Right lobe of liver (tissue), 6 donors: Measurements from ENCODE around the gene SHROOM1. TPM values are rescaled to one million over a fixed set of nuclear protein-coding genes. Genes with fewer than 3 reads are reported as not detected.

Experiments
- ATAC-seq, 4 donors: fragments of 200-7000 bp; cut with Tn5 transposase; one replicate each; pipeline ENCODE4 v1.9.1; 2020; ENCODE audit warnings: mild to moderate bottlenecking in 4 of 4, moderate library complexity in 4 of 4
- DNase-seq, 3 donors: peaks; one replicate each; pipeline ENCODE4 v3.0.0-alpha.2; 2020
- H3K27ac ChIP-seq, 3 donors: fragments of 200-600 bp; one replicate each; pipeline ENCODE4 v1.8.0; 2022
- H3K27me3 ChIP-seq, 2 donors: fragments of 200-600 bp; one replicate each; pipeline ENCODE4 v1.8.0; 2022
- H3K36me3 ChIP-seq, 4 donors: fragments of 200-600 bp; sonication (generic) in 1 of 4; one replicate each; pipeline versions ENCODE4 v1.5.1 to v1.8.0; 2017 to 2022; ENCODE audit warnings: control low read depth in 1 of 4
- H3K4me1 ChIP-seq, 4 donors: fragments of 200-600 bp; sonication (generic) in 1 of 4; one replicate each; pipeline versions ENCODE4 v1.5.1 to v1.8.0; 2017 to 2022; ENCODE audit warnings: control low read depth in 1 of 4
- H3K4me3 ChIP-seq, 3 donors: fragments of 200-600 bp; one replicate each; pipeline ENCODE4 v1.8.0; 2022
- H3K9me3 ChIP-seq, 4 donors: fragments of 200-600 bp; sonication (generic) in 1 of 4; one replicate each; pipeline versions ENCODE4 v1.5.1 to v1.8.0; 2017 to 2022; ENCODE audit warnings: control low read depth in 1 of 4
- CTCF ChIP-seq, 4 donors: fragments of 200-600 bp in 3 of 4; fragments of 450-650 bp in 1 of 4; IDR thresholded peaks; one replicate each; pipeline versions ENCODE4 v1.5.1 to v1.8.0; 2016 to 2022; ENCODE audit warnings: antibody characterized with exemption in 4 of 4, mild to moderate bottlenecking in 2 of 4
- POLR2A ChIP-seq: fragments of 450-650 bp; IDR thresholded peaks from one replicate; pipeline ENCODE4 v1.6.1; 2017; ENCODE audit warnings: antibody characterized with exemption, mild to moderate bottlenecking
- WGBS: methylation state at CpG from one replicate; pipeline ENCODE4 v1.1.6; 2018; ENCODE audit warnings: low coverage, low lambda C conversion rate; ENCODE audit not compliant: insufficient coverage; ENCODE audit errors: missing lambda C conversion rate; 5-methylcytosine and 5-hydroxymethylcytosine counted together
- intact Hi-C, 2 donors: fragments of 100-400 bp; cut with DNase I; formaldehyde crosslinking; loops; one replicate each; pipeline versions ENCODE4 v1.11.2 to v1.14.1; 2022
- total RNA-seq, 6 experiments: library from RNA; depleted of rRNA in 2 of 6; stranded (reverse); fragments of >200 nt in 2 of 6; fragmentation: NEBNext Ultra II Directional in 3 of 6; extraction: Animal tissue kit (Norgen Biotek cat#: 25700) in 3 of 6; gene quantifications; one replicate each; pipeline versions ENCODE4 v1.1.0 to v1.2.4, GENCODE V29; 2016 to 2023
- donor health status: DM: no; HTN: yes; CAD: no.
- donor health status: DM: no; HTN: no; CAD: no.
- donor health status: DM: no; HTN: no; CAD: no.
- donor health status: DM: no; HTN: yes; CAD: no.
- donor health status: DM: no; HTN: yes; CAD: no.

Gene SHROOM1
- total RNA-seq, 6 experiments from 2014 or later, result 29.5 to 96.1 (median 77.4) TPM

DNA sequence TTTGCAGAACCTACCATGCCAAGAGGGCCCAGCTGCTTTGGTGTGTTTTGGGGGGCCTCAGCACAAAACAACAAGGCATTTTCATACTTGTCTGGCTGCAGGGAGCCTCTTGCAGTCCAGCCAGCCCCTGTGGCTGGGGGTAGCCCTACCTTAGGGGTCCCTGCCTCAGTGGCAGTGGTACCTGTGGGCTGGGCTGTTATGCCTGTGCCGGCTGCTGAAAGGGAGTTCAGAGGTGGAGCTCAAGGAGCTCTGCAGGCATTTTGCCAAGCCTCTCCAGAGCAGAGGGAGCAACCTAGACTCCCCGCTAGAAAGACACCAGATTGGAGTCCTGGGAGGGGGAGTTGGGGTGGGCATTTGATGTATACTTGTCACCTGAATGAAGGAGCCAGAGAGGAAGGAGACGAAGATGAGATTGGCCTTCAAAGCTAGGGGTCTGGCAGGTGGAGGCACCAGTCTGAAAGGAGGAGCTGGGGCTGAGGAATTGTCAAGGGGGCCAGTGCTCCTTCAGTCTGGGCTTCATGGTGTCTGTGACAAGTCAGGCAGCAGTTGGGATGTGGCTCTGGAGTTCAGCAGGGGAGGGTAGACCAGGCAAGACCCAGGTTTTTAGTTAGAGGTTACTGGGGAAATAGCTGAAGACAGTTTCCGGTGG is 1.5 kb downstream of the SHROOM1 start:
- DNase-seq (no peak), ATAC-seq (no peak)
- Histone ChIP-seq H3K27me3 (no peaks in the 10 kb centered on the region), H3K27ac (peak overlapping the region; percentile 94 to 96 (median 95)), H3K36me3 (peaks cover 0 to 24% (median 9%) of the 10 kb centered on the region in 4 donors), H3K4me1 (peaks cover 0 to 41% (median 10%) of the 10 kb centered on the region in 4 donors), H3K4me3 (peak overlapping the region; percentile 66 to 92 (median 74)), H3K9me3 (no peaks in the 10 kb centered on the region)
- intact Hi-C loops, result loop anchor here (5.0 to 10.0 kb wide), 2 partner anchors 38 to 56 kb away; partner anchors contain the start of genes GDF9 (in 1 of the 2) and UQCRQ (in 1 of the 2)
- WGBS, result 34% methylated on average over 4 of the region's 4 CpGs
- TF ChIP-seq CTCF (IDR thresholded peaks at IDR 0.05) (no peak), POLR2A (no peak)

DNA sequence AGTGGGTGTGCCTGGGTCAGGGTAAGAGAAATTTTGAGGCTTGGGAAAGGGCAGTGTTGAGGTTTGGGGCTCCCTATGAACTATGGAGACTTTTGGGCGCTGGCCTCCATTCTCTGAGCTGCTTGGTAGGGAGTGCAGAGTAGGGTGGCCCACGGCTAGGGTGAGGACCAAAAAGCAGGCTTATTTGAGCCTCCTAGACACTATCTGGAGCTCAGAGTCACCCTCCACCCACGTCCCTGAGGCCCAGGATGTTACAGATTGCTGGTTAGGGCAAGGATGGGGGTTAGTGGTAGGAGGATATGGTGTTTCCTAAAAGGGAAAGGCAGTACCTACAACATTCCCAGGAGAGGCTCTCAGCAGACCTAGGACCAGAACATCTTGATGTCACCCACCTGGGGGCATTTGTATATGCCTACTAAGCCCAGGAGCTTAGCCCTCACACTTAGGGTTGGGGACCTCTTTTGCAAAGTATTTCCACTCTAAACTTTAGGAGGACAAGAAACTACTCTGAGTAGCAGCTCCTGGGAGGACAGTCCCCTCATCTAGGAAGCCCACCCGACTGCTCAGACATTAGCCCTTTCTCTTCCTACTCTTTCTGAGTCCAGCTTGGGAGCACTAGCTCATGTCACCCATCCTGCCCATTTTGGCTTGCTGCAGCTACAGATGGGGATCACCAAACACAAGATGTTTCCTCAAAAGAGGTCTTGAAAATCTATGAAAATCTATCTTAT is 2.3 kb downstream of the SHROOM1 start:
- WGBS, result 58% methylated on average over 2 of the region's 4 CpGs
- peaks cover 0 to 42% (median 10%) of the 10 kb centered on the region in 4 donors for H3K4me1 ChIP-seq
- no peak for ATAC-seq
- intact Hi-C loops, result loop anchor here (5.0 to 10.0 kb wide), 2 partner anchors 39 to 57 kb away; partner anchors contain the start of genes GDF9 (in 1 of the 2) and UQCRQ (in 1 of the 2)
- peak overlapping the region; percentile 20 to 95 (median 94) for H3K27ac ChIP-seq
- peak overlapping the region in 1 of 3 donors; percentile 74 for H3K4me3 ChIP-seq
- no peaks in the 10 kb centered on the region for H3K9me3 ChIP-seq
- H3K27me3 ChIP-seq, result no peaks in the 10 kb centered on the region
- DNase-seq, result no peak
- TF ChIP-seq CTCF (IDR thresholded peaks at IDR 0.05) (no peak), POLR2A (no peak)
- peaks cover 0 to 26% (median 11%) of the 10 kb centered on the region in 4 donors for H3K36me3 ChIP-seq

GRCh38 chr5:132826424-132827082 is 3.9 kb downstream of the SHROOM1 start:
- H3K4me3 ChIP-seq, result no peak overlapping the region
- H3K27ac ChIP-seq, result peak overlapping the region in 2 of 3 donors; percentile 21 to 51
- peak in 1 of 4 donors; percentile 0 for ATAC-seq
- peaks cover 0 to 47% (median 9%) of the 10 kb centered on the region in 4 donors for H3K4me1 ChIP-seq
- 60% methylated on average over 2 of the region's 6 CpGs for WGBS
- intact Hi-C loops, result loop anchor here (5.0 to 10.0 kb wide), 2 partner anchors 41 to 58 kb away; partner anchors contain the start of genes GDF9 (in 1 of the 2) and UQCRQ (in 1 of the 2)
- DNase-seq, result peak in 1 of 3 donors; percentile 25
- TF ChIP-seq CTCF (IDR thresholded peaks at IDR 0.05) (no peak), POLR2A (no peak)
- H3K27me3 ChIP-seq, result no peaks in the 10 kb centered on the region
- peaks cover 0 to 26% (median 11%) of the 10 kb centered on the region in 4 donors for H3K36me3 ChIP-seq
- no peaks in the 10 kb centered on the region for H3K9me3 ChIP-seq

DNA sequence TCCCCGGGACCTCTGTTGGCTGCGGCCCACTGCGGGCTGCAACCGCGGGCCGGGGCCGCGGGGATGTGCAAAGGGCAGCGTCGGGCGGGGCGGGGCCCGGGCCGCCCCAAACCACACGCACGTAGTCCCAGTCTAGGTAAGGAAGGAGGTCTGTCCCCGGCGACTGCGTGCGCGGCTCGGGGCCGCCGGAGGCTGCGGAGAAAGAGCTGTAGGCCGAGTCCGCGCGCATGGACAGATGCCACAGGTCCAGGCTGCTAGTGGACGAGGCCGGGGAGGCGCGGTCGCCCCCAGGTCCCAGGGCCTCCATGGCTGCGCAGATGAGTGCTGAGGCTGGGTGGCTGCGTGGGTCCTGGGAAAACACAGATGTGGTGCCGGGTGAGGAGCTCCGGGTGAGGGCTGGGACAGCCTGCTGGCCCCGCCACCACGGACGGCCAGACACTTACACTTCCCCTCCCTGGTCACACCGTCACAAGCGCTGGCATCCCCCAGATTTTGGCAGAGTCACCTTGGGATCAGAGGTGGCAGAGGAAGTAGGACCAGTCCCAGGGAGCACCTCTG is 4.5 kb downstream of the SHROOM1 start:
- peaks cover 0 to 26% (median 11%) of the 10 kb centered on the region in 4 donors for H3K36me3 ChIP-seq
- whole genome bisulfite sequencing, result no CpG with 5 or more reads among the region's 43 CpGs
- H3K27ac ChIP-seq, result peak overlapping the region in 2 of 3 donors; percentile 21 to 51
- ATAC-seq (no peak), DNase-seq (peak in 1 of 3 donors; percentile 33)
- TF ChIP-seq CTCF (IDR thresholded peaks at IDR 0.05) (no peak), POLR2A (no peak)
- intact Hi-C loops, result loop anchor here (5.0 to 10.0 kb wide), 2 partner anchors 41 to 59 kb away; partner anchors contain the start of genes GDF9 (in 1 of the 2) and UQCRQ (in 1 of the 2)
- H3K9me3 ChIP-seq, result no peaks in the 10 kb centered on the region
- peak overlapping the region in 1 of 3 donors; percentile 7 for H3K4me3 ChIP-seq
- H3K4me1 ChIP-seq, result peaks cover 0 to 41% (median 6%) of the 10 kb centered on the region in 4 donors
- no peaks in the 10 kb centered on the region for H3K27me3 ChIP-seq
